ENCODE measurements around the gene DNAH10.

DNAH10 gene

GRCh38 chr12:123843912-123844748, 82.0 kb downstream of the DNAH10 start:
- no peak for DNase-seq (ENCODE audit: low read depth, low spot score)

GRCh38 chr12:123845881-123846280, 83.8 kb downstream of the DNAH10 start:
- no peak for DNase-seq (ENCODE audit: low read depth, low spot score)

GRCh38 chr12:123846340-123846739, 84.2 kb downstream of the DNAH10 start:
- DNase-seq (ENCODE audit: low read depth, low spot score), result no peak

- DNase-seq (ENCODE audit: low read depth, low spot score), result no peak
These were observed 84.9 kb downstream of the DNAH10 start for GRCh38 chr12:123847019-123847418.

GRCh38 chr12:123847876-123848275, 85.8 kb downstream of the DNAH10 start:
- no peak for DNase-seq (ENCODE audit: low read depth, low spot score)

- no peak for DNase-seq (ENCODE audit: low read depth, low spot score)
These were observed 87.4 kb downstream of the DNAH10 start for GRCh38 chr12:123849517-123849916.

- no peak for DNase-seq (ENCODE audit: low read depth, low spot score)
These were observed 88.4 kb downstream of the DNAH10 start for GRCh38 chr12:123850246-123851134.

- DNase-seq (ENCODE audit: low read depth, low spot score), result no peak
These were observed 91.4 kb downstream of the DNAH10 start for GRCh38 chr12:123853396-123854070.

- DNase-seq (ENCODE audit: low read depth, low spot score), result no peak
These were observed 92.1 kb downstream of the DNAH10 start for GRCh38 chr12:123854232-123854631.

GRCh38 chr12:123854918-123855317, 92.8 kb downstream of the DNAH10 start:
- DNase-seq (ENCODE audit: low read depth, low spot score), result no peak

GRCh38 chr12:123856681-123857080, 94.6 kb downstream of the DNAH10 start:
- no peak for DNase-seq (ENCODE audit: low read depth, low spot score)

GRCh38 chr12:123858176-123858575, 96.1 kb downstream of the DNAH10 start:
- no peak for DNase-seq (ENCODE audit: low read depth, low spot score)

- DNase-seq (ENCODE audit: low read depth, low spot score), result no peak
These were observed 96.9 kb downstream of the DNAH10 start for GRCh38 chr12:123859035-123859434.

GRCh38 chr12:123860377-123860776, 98.3 kb downstream of the DNAH10 start:
- no peak for DNase-seq (ENCODE audit: low read depth, low spot score)

GRCh38 chr12:123861392-123861791, 99.3 kb downstream of the DNAH10 start:
- DNase-seq (ENCODE audit: low read depth, low spot score), result no peak

- no peak for DNase-seq (ENCODE audit: low read depth, low spot score)
These were observed 105.0 kb downstream of the DNAH10 start for GRCh38 chr12:123867141-123867540.

GRCh38 chr12:123868791-123869190, 106.7 kb downstream of the DNAH10 start:
- DNase-seq (ENCODE audit: low read depth, low spot score), result no peak

- no peak for DNase-seq (ENCODE audit: low read depth, low spot score)
These were observed 111.7 kb downstream of the DNAH10 start for GRCh38 chr12:123873793-123874192.

- no peak for DNase-seq (ENCODE audit: low read depth, low spot score)
These were observed 115.9 kb downstream of the DNAH10 start for GRCh38 chr12:123877968-123878367.

GRCh38 chr12:123879101-123879500, 117.0 kb downstream of the DNAH10 start:
- no peak for DNase-seq (ENCODE audit: low read depth, low spot score)

- no peak for DNase-seq (ENCODE audit: low read depth, low spot score)
These were observed 117.6 kb downstream of the DNAH10 start for GRCh38 chr12:123879691-123880090.

- no peak for DNase-seq (ENCODE audit: low read depth, low spot score)
These were observed 120.1 kb downstream of the DNAH10 start for GRCh38 chr12:123882161-123882705.

All from iPS DF 19.7 (cell line).